Measurements from ENCODE around the gene DST.
"Not testable (repeated sequence)": the region's sequence is repeated elsewhere in the genome, so short reads cannot be mapped to it uniquely, and the experiment has no call there.

The DST gene

DNA sequence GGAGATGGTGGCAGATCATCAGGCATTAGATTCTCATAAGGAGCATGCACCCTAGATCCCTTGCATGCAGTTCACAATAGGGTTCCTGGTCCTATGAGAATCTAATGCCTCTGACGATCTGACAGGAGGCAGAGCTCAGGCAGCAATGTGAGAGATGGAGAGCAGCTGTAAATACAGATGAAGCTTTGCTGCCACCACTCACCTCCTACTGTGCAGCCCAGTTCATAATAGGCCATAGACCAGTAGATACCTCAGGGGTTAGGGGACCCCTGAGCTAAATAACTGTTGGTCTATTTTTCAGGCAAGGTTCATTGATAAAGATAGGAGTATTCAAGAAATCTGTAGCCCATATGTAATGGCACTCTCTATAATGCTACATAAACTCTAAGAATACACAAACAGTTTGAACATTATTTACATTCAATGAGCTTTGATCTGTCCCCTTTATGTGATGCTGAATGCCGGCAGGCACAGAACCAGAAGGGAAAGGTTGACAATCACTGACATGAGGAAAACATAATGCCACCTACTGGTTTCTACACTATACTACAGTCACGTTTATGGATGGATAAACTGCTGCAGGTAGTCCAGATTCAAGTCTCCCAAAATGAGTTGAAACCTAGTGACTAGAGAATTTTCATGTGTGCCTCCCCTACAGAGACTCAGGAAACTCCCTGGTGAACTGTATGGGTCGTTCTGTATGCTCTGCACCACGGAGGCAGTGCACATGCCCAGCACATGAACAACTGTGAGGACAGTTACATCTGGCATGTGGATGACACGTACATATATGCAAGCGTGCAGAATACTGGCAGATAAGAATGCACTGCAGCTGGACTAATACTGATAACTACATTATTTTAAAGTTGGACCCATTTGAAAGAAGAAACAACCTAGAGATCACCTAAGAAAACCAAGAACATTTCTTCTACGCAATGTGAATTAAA is 72.0 kb downstream of the DST start:
- DNase-seq = no peak

- DNase-seq = no peak
These were observed 75.2 kb downstream of the DST start for GRCh38 chr6:56567501-56567900.

GRCh38 chr6:56562730-56563129 is 80.0 kb downstream of the DST start:
- DNase-seq = not testable (repeated sequence)

GRCh38 chr6:56556751-56557540 is 85.7 kb downstream of the DST start:
- no peak for DNase-seq

DNA sequence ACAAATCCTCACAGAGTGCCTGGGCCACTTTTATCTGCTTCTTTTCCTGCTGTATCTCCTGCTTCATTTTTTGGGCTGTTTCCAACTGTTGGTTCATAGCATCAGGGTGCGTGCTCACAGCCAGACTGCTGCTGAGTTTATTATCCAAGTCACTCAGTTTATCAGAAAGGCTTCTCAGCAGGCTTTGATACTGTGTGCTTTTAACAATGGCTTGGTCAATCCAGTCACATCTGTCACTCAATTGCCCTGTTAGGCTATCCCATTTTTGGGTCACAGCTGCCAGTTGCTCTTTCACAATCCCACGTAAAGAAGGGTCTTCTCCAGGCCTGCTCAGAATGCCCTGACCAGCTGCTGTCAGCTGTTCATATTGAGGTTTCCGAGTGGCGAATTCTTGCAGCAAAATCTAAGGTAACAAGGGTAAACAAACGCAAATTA is 87.2 kb downstream of the DST start:
- no peak for DNase-seq

DNA sequence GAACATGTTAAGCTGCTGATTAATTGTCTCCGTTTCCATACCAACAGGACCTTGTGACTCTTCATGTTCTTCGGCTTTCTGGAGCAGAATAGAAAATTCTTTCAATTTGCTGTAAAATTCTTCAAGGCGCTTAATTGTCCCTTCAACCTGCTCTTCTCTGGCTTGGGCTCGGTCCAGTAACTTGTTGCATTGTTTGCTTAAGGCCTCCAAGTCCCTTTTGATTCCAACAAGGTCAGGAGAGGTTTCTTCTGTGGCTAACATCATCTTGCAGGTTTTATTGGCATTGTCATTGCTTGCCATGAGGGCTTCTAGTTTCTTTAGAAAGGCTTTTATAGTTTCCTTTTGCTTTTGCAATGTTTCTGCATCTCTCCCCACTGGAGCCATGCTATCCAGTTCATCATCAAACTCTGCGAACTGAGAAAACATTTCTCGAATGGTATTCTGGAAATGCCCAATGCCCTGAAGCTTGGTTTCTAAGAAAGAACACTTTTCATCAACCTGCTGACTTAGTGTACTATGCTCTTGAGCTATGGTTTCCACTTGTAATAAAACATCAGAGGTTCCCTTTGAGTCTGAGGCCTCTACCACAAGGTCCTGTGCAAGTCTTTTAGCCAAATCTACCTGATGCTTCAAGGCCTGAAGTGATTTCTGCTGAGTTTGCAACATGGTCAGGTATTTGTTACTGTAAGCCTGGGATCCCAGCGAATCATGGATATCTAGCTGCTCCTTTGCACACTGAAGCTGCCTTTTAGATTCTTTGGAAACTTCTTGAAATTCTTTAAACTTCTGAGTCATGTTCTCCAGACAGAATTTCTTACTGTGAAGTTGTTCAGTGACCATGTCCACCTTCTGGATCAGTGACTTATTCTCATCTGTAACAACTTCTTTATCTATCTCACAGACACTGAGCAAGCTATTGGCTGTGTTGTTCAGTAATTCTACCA is 90.2 kb downstream of the DST start:
- DNase-seq = no peak

DNA sequence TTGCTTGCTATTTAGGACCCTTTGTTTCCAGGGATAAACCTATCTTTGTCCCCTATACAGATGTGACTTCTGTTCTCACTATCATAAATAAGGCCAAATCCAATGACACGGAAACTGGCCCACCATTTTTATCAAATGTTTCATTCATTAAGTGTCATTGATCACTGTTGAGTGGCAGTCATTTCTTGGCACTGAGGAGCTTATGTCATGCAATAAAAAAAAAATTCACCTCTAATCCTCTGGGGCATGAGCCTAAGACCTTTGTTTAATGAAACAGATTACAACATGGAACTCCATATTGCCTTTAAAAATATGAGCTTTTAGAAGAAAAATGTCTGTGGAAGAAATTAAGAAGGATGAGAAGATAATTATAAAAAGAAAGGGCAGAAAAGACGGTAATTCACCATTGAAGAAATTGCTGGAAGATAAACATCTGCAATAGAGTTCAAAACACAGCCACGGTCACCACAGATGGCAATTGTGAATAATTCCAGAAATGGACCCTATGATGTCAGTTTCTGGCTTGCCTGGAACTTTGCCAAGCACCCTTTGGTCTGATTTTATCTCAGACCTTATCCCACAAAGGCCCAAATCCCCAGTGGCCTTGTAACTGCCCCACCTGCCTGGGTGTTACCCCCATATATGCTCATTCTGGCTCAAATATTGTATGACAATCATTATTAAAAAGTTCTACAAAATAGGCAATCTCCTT is 91.1 kb downstream of the DST start:
- no peak for DNase-seq

DNA sequence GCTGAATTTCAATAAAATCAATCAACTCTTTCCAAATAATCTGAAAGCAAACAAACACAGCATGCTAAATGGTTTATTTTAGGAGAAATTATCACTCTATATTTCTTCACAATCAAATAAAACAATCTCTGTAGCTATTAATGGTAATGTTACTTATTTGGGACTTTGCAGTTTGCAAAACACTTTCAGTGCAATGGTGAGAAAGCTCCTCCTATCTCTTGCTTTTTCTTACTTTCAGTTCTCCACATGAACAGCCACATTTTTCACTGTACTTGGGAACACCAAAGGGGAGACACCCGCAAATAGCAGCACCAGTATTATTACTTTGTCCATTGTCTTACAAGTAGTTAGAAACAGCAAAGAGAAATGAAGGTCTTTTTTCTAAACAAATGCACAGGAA is 92.4 kb downstream of the DST start:
- DNase-seq = peak in 1 of 2 donors; percentile 0

- DNase-seq = no peak
These were observed 93.7 kb downstream of the DST start for GRCh38 chr6:56549014-56549413.

DNA sequence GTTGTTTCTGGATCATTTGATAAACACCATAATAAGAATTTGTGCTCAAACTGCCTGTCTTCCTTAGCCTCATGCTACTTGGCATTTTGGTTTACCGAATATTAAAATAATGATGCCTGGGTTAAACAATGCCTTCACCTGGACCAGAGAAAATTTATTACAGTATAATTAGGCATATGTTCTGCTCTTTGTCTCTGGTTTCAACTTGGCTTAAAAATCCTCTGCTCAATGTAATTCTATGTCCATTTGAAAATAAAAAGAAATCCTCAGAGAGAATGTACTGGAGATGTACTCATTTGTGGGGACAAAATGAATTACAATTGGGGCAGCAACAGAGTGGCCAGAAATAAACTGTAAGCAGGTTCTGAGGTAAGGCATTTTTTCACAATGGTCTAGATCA is 95.0 kb downstream of the DST start:
- DNase-seq = no peak

DNA sequence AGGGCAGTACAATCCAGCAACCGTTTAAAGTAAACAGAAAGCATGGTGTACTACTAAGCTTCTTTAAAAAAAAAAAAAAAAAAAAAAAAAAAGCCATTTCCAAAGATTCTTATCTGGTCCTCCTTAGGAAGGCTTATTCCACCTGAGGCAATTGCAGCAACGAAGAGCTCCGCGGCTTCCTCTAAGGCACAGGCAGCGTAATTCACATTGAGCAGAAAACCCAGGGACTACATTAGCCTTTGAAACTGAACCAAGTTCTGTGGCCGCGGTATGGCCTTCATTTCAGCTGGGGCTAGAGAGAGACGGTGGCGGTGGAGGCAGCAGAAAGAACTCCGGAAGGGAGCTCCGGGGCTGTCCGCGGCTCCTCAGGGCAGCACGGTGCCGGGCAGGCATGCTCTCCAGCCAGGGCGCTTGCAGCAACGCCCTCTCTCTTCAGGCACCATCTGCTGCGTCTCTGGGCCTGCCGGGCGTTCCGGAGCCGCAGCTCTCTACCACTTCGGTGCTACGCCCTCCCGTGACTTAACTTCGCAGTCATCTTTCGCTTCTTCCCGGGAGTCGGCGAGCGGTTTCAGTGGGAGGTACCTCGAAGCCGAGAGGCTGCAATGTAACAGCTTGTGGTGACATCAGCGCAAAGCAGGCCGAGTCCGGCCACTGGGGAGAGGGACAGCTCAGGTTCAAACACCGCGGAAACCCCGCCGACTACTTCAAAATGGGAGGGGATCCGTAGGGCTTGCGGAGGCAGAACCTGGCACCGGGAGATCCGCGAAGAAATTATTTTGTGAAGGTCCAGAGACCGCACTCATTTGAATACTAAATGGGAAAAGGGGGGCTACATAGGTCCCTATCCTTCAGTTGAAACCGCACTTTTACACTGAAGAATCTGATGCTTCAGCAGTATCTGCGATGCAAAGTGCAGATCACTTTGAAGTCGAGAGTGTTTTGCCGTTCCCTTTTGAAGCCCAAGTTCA is 100.0 kb downstream of the DST start:
- DNase-seq = peak; percentile 4 to 62

DNA sequence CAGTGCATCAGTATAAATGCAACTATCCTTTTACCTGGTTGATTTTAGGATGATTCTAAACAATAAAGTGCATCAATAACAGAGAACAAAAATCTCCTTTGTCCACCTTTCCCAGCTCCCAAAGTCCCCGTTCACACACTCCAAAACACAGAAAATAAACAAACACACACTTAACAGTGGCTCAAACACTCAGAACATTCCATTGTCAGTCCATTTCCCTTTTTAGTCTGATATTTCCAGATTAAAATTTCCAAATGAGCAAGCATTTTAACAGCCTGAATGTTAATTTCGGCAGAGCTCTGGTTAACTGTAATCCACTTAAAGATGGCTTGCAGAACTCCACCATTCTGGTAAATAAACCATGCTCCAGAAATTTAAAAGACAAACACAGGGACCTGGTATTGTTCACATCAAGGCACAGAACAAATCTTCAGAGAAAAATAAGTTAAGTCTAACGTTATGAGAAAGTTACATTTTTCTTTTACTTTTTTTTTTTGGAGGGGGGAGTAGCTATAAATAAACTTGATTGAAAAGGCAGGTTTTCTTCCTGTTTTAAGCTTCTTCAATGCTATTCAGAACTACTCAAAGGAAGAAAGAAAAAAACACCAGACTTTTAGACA is 100.8 kb downstream of the DST start:
- DNase-seq = no peak

GRCh38 chr6:56541030-56541600 is 101.6 kb downstream of the DST start:
- no peak for DNase-seq

DNA sequence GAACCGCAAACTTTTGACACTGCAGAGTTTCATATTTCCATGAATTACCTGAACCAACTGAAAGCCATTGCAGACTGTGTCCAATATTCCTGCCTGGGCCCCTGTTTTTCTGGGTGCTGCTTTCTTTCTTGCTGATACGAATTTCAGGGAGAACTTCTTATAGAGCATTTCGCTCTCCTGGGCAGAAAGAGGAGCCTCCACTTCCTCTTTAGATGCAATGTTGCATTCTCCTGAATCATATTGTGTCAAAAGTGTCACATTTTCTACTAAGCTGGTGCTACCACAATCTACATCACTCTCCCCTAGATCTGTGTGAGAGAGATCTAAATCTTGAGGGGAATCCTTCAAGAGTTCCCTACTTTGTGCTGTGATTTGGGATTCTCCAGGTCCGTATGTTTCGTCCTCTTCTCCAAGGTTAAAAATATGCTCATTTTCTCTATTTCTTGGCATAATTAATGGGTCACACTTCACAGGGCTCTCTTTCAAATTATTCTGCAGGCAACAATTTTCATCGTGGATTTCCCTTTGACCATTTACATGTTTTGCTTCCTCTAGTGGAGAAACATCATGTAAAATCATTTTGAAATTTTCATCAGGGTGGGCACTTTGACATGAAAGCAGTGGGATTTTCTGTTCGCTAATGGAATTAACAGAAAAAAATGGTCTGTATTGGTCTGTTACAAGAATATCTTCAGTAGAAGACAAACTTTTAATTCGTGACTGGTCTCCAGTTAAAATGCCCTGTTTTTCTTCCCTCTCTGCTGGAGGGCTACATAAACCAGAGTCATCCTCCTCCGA is 102.3 kb downstream of the DST start:
- DNase-seq = no peak

- no peak for DNase-seq
These were observed 103.1 kb downstream of the DST start for GRCh38 chr6:56539527-56540105.

DNA sequence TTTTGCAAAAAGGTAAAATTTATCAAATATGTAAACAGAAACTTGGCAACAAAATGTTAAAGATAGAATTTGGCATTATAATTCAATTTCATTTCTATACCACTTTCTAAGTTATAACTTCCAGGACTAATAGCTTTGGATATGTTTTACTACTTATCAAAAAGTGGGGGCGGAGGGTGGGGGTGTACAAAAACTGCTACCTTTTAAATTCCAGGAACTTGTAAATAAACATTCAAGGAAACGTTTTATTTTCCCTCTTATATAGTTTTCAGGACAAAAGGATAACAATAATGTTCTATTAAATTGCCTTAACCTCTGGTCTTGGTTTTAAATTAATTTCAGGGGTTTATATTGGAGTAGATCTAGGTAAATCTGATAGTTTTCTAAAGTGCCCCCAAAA is 103.8 kb downstream of the DST start:
- DNase-seq = no peak

DNA sequence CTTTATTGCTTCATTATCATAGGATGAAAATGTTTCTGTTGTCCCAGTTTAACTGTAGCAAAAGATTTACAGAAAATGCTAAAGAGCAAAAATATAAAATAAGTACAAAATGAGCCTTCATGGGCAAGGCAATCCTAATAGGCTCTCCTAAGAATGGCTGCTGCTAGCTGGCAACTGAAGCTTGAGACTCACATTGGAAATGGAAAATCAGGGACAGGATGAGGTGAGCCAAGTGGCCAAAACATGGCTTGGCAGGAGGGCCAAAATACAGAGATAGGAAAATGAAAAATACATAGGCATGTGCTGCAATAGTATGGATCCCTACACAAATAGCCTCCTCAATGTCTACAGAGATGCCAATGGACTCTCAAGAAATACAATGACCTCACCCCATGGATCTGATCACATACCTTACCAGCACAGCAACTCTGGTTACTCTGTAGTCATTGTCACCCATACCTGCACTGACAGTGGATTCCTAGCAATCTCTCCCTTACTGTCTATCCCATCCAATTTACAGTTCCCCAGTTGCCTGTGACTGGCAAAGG is 105.4 kb downstream of the DST start:
- no peak for DNase-seq

DNA sequence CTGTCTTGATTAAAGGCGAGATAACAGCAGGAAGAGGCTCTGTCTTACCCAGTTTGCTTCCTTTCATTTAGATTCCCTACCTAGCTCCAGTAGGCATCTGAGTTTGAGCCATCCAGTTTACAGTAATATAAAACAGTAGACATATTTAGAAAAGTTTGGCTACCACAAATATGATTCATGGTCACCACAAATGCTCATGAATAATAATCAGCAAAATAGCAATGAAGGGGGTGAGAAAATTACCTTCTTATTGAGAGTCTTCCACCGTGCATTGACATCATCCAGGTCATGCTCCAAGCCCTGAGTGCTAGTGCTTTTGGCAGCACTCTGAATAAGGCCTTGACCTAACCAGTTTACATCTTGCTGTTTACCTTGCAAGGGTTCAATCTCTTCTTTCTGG is 106.2 kb downstream of the DST start:
- DNase-seq = no peak
